ENCODE measurements around the gene APOBEC3F.
"Not testable (repeated sequence)": the region's sequence is repeated elsewhere in the genome, so short reads cannot be mapped to it uniquely, and the experiment has no call there.

Gene APOBEC3F

DNA sequence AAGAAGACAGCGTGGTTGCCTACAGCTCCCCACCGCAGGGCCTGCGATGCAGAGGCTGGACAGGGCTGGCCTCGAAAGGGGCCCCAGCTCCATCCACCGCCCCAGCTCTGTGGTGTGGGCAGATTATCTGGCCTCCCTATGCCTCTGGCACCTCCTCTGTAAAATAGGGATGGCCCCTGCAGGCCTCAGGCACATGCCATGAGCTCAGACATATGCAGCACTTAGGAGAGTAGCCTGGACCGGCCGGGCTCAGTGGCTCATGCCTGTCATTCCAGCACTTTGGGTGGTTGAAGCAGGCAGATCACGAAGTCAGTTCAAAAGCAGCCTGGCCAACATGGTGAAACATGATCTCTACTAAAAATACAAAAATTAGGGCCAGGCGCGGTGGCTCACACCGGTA lies 12.4 kb upstream of the APOBEC3F start:
- no peak for FAIRE-seq

DNA sequence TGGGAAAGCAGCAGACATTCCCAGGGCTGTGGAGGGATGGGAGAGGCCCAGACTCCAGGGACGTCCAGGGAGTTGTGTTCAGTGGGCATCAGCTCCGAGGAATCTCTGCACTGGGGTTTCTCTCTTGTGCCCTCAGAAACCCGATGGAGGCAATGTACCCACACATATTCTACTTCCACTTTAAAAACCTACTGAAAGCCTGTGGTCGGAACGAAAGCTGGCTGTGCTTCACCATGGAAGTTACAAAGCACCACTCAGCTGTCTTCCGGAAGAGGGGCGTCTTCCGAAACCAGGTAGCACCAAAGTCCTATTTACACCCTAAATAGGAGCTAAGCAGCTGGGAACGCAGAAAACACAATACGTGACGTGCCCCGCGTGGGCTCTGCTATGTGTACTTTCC lies 11.4 kb upstream of the APOBEC3F start:
- no peak for FAIRE-seq

DNA sequence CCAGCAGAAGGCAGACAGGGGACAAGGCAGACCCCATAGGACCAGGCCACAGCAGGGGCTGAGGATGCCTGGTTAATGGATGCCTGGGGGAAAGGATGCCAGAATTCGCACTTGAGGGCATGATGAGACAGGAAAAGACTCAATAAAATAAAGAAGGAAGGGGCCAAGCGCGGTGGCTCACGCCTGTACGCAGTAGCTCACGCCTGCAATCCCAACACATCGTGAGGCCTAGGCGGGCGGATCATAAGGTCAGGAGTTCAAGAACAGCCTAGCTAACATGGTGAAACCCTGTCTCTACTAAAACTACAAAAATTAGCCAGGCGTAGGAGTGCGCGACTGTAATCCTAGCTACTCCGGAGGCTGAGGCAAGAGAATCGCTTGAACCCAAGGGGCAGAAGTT lies 10.0 kb upstream of the APOBEC3F start:
- no peak for FAIRE-seq

DNA sequence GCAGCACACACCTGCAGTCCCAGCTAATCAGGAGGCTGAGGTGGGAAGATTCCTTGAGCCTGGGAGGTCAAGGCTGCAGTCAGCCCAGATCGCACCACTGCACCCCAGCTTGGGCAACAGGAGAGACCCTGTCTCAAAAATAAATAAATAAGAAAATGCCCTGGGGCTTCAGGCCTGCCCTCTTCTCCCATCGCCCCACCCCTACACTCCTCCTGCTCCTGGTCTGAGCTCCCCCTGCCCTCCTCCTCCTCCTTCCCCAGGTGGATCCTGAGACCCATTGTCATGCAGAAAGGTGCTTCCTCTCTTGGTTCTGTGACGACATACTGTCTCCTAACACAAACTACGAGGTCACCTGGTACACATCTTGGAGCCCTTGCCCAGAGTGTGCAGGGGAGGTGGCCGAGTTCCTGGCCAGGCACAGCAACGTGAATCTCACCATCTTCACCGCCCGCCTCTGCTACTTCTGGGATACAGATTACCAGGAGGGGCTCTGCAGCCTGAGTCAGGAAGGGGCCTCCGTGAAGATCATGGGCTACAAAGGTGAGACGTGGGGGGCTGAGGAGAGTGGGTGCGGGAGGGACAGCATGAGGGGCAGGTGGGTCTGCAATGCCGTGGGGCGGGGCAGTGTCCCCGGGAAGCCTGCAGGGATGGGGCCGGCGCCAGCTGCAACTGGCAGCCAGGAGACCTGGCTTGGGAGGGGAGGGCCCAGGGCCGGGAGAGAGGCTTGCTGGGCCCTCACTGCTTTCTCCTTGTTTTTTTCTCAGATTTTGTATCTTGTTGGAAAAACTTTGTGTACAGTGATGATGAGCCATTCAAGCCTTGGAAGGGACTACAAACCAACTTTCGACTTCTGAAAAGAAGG lies 9.0 kb upstream of the APOBEC3F start:
- not testable (repeated sequence) for FAIRE-seq

DNA sequence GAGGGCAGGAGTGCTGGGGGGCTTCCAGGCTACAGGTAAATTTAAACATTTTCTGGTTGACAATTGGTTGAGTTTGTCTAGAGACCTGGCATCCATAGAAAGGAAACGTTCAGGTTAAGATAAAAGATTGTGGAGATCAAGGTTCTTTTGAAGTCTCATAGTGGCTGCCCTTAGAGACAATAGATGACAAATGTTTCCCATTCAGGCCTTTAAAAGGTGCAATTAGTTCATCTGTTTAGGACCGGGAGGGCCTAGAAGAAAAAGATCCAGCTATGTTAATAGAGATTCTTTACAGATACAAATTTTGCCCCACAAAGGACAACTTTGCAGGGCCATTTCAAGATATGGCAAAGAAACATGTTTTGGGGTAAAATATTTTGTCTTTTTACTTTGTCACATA lies 3.6 kb upstream of the APOBEC3F start:
- not testable (repeated sequence) for FAIRE-seq

DNA sequence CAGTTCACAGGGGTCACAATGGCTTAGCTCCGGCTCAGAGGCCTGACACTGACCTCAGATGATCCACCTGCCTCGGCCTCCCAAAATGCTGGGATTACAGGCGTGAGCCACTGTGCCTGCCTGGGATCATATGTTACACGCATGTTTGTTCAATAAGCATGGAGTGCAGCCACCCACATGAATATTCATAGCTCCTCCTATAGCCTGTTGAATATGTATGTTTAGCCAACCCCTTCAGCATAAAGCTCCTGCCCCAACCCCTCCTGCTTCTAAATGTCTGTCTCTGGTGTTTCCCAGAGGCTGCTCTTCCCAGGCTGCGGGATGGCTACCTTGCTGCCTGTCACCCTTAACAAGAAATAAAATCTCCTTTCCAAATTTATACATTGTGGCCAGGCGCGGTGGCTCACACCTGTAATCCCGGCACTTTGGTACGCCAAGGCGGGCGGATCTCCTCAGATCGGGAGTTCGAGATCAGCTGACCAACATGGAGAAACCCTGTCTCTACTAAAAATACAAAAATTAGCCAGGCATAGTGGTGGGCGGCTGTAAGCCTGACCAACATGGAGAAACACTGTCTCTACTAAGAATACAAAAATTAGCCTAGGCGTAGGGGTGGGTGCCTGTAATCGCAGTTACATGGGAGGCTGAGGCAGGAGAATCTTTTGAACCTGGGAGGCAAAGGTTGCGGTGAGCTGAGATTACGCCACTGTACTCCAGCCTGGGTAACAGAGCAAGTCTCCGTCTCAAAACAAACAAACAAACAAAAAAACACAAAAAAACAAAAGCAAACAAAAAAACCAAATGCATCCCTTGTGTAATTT lies 1.1 kb upstream of the APOBEC3F start:
- FAIRE-seq: no peak

DNA sequence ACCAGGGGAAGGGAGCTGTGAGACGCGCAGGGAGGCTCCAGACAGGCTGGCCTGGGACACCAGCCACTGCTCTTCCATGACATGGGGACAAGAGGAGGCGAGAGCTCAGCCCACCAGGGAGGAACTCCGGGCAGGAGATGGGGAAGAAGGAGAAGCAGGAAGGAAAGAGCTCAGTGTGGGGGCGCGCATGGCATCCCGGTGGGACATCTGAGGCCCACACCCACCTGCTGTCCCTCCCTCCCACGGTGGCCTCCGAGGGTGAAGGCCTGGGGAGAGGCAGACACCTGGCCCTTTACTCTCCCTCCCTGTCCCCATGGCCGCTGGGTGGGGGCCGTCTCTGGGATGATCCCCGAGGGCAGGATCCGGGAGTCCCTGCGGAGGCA lies 518 bp upstream of the APOBEC3F start:
- FAIRE-seq: not testable (repeated sequence)

DNA sequence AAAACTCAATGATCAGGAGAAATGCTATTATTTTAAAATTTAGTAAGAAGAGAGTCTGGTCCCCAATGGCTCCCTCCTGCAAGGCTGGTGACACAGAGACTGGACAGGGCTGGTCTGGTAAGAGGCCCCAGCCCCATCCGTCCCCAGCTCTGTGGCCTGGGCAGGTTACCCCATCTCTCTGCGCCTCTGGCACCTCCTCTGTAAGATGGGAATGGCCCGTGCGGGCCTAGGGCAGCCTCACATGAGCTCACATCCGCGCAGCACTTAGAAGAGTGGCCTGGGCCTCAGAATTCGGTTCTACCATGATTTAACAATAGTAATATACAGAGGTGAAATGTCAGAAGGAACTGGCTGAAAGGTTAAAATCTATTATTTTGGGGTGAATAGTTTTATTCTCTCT lies 1.2 kb downstream of the APOBEC3F start:
- no peak for FAIRE-seq

DNA sequence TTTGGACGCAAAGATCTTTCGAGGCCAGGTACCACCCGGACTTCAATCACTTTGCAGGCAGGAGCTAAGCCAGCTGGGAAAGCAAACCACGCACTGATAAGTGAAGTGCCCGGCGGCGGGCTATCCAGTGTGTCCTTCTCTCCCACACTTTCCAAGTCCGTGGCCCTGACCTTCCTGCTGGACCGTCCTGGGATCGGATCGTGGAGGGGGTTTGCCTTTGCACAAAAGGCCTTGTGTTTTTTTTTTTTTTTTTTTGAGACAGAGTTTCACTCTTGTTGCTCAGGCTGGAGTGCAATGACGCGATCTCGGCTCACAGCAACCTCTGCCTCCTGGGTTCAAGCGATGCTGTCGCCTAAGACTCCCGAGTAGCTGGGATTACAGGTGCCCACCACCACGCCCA lies 2.4 kb downstream of the APOBEC3F start:
- not testable (repeated sequence) for FAIRE-seq

DNA sequence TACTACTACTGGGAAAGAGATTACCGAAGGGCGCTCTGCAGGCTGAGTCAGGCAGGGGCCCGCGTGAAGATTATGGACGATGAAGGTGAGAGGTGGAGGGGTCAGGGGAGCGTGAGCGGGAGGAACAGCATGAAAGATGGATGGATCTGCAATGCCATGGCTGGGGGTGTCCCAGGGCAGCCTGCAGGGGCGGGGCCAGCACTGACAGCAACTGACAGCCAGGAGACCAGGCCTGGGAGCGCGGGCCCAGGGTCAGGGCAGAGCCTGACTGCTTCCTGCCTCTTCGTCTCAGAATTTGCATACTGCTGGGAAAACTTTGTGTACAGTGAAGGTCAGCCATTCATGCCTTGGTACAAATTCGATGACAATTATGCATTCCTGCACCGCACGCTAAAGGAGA lies 4.5 kb downstream of the APOBEC3F start:
- not testable (repeated sequence) for FAIRE-seq

DNA sequence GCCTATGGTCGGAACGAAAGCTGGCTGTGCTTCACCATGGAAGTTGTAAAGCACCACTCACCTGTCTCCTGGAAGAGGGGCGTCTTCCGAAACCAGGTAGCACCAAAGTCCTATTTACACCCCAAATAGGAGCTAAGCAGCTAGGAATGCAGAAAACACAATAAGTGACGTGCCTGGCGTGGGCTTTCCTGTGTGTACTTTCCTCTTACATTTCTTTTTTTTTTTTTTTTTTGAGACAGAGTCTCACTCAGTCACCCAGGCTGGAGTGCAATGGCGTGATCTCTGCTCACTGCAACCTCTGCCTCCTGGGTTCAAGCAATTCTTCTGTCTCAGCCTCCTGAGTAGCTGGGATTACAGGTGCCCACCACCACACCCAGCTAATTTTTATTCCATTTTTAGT lies 8.8 kb downstream of the APOBEC3F start:
- not testable (repeated sequence) for FAIRE-seq

DNA sequence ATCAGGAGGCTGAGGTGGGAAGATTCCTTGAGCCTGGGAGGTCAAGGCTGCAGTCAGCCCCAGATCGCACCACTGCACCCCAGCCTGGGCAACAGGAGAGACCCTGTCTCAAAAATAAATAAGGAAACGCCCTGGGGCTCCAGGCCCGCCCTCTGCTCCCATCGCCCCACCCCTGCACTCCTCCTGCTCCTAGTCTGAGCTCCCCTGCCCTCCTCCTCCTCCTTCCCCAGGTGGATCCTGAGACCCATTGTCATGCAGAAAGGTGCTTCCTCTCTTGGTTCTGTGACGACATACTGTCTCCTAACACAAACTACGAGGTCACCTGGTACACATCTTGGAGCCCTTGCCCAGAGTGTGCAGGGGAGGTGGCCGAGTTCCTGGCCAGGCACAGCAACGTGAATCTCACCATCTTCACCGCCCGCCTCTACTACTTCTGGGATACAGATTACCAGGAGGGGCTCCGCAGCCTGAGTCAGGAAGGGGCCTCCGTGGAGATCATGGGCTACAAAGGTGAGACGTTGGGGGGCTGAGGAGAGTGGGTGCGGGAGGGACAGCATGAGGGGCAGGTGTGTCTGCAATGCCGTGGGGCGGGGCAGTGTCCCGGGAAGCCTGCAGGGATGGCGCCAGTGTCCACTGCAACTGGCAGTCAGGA lies 11.3 kb downstream of the APOBEC3F start:
- not testable (repeated sequence) for FAIRE-seq

DNA sequence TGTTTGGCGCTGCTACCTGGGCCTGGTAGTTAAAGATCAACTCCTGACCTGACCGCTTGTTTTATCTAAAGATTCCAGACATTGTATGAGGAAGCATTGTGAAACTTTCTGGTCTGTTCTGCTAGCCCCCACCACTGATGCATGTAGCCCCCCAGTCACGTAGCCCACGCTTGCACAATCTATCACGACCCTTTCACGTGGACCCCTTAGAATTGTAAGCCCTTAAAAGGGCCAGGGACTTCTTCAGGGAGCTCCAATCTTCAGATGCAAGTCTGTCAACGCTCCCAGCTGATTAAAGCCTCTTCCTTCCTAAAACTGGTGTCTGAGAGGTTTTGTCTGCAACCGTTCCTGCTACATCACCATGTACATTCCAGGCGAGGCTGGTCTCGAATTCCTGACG lies 15.0 kb downstream of the APOBEC3F start:
- no peak for FAIRE-seq

DNA sequence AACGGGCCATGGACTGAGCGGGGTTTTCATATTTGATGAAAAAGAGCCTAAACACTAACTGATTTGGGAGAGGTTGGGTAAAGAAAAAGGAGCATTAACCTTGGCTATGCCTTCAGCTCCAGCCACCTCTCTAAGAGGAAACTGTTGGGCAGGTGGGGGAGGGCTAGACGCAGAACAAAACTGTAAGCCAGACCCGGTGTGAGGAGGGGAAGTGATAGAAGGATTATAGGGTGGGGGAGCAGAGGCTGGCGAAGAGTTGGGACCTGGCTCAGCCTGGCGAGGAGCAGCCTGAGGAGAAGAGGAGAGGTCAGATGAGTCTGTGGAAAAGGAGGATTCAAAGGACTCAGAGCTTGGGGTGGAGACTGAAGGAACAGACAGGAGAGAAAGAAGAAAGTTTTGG lies 20.6 kb downstream of the APOBEC3F start:
- not testable (repeated sequence) for FAIRE-seq

DNA sequence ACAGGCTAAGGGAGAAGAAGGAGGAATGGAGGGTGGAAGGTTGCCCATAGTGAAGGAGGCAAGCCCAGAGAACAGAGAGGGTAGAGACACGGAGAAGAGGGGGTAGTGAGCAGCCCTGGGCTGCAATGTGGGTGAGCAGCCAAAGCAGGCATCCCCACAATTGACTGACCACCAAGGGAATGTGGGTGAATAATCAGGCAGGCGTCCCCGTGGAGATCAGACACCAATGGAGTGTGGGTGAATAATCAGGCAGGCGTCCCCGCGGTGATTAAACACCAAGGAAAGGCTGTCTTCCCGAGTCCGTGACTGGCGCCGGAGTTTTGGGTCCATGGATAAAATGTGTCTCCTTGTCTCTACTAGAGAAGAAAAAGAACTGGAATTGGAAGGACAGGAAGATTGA lies 21.3 kb downstream of the APOBEC3F start:
- FAIRE-seq: not testable (repeated sequence)

DNA sequence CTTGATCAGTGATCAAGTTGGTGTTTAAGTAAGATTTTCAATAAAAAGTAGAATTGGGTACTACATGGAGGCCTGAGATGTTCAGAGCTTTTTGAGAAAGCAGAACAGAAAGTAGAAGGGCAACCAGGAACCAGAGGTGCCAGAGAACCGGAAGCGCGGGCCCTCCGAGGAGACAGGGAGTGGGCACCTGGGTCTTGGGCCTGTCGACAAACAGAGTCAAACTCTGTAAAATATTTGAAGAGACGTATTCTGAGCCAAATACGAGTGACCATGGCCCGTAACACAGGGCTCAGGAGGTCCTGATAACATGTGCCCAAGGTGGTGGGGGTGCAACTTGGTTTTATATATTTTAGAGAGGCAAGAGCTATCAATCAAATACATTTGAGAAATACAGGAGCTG lies 23.2 kb downstream of the APOBEC3F start:
- FAIRE-seq: not testable (repeated sequence)

DNA sequence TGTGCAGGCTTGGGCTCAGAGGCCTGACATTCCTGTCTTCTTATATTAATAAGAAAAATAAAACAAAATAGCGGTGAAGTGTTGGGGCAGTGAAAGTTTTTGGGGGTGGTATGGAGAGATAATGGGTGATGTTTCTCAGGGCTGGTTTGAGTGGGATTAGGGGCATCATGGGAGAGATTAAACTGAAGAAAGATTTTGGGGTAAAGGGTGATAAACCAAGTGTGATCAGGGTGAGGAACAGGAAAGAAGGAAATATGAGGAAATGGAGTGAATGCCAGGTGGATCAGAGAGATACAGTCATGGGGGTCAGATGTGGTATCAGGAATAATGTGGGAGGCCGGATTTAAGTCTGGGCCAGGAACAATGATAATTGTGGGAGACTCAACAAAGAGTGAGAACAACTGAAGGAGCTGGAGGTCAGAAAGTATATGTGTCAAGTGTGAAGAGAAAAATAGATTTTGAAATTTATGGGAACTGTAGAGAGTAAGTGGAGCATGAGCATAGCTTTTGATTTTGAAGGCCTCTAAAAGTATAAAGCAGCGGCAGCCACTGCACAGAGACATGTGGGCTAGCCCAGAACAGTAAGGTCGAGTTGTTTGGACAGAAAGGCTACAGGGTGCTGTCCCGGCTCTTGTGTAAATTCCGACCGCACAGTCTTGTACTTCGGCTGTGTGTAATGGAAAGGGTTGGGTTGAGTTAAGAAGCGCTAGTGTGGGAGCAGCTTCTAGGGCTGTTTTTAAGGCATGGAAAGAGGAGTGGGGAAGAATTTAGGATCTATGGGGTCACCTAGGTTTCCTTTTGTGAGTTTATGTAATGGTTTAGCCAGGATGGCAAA lies 26.0 kb downstream of the APOBEC3F start:
- not testable (repeated sequence) for FAIRE-seq

DNA sequence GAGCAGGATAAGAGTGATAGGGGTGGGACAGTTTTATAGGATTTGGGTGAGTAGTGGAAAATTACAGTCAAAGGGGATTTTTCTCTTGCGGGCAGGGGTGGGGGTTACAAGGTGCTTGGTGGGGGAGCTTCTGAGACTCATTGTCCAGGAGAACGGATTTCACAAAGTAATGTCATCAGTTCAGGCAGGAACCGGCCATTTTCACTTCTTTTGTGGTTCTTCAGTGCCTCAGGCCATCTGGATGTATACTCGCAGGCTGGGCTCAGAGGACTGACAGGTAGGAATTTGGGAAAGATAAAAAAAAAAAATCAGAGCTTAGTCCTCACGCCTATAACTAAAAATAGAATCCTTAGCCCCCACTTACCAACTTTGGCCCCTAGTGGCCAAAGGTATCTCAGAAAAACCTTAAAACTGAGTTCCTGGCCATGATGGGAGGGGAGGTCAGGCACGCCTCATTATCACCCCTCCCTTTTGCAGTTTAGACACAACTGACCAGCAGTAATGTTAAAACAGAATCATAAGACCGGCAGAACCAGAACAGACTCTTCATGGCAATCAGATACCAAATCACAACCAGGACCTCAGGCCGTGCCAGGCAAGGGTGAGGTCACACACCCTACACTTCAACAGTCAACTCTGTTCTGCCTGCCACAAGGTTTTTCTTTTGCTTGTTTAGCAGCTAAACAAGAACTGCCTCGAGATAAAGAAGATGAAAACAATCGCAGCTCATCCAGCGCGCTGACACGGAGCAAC lies 27.5 kb downstream of the APOBEC3F start:
- FAIRE-seq: no peak

DNA sequence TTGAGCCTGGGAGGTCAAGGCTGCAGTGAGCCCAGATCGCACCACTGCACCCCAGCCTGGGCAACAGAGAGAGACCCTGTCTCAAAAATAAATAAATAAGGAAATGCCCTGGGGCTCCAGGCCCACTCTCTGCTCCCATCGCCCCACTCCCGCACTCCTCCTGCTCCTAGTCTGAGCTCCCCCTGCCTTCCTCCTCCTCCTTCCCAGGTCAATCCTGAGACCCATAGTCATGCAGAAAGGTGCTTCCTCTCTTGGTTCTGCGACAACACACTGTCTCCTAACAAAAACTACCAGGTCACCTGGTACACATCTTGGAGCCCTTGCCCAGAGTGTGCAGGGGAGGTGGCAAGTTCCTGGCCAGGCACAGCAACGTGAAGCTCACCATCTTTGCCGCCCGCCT lies 29.5 kb downstream of the APOBEC3F start:
- FAIRE-seq: no peak

DNA sequence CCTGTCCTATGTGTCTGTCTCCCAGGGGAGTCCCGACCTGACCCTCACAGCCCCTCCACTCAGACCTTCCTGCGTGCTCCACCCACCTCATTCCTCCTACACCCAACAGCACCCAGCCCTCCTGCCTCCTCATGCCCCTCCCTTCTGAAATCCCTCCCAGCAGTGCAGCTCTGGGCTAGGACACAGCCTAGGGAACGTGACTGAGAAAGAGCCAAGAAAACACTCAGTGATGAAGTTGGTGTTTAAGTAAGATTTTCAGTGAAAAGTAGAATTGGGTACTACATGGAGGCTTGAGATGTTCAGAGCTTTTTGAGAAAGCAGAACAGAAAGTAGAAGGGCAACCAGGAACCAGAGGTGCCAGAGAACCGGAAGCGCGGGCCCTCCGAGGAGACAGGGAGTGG lies 31.9 kb downstream of the APOBEC3F start:
- not testable (repeated sequence) for FAIRE-seq

DNA sequence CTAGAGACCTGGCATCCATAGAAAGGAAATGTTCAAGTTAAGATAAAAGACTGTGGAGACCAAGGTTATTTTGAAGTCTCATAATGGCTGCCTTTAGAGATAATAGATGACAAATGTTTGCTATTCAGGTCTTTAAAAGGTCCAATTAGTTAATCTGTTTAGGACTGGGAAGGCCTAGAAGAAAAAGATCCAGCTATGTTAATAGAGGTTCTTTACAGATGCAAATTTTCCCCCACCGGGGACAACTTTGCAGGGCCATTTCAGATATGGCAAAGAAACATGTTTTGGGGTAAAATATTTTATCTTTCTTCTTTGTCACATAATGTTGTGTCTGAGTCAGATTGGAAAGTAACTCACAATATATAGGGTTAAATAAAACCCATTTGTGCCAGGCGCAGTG lies 33.3 kb downstream of the APOBEC3F start:
- no peak for FAIRE-seq
